HG02623 (cell line): ENCODE results near the gene ARIH2.
"Not testable (repeated sequence)": the region's sequence is repeated elsewhere in the genome, so short reads cannot be mapped to it uniquely, and the experiment has no call there.

Source experiments
- ATAC-seq: cut with Tn5 transposase; IDR thresholded peaks from one replicate; pipeline ENCODE4 v1.9.1; 2021; ENCODE audit warnings: moderate library complexity; ENCODE audit not compliant: unreplicated experiment

The ARIH2 gene

DNA sequence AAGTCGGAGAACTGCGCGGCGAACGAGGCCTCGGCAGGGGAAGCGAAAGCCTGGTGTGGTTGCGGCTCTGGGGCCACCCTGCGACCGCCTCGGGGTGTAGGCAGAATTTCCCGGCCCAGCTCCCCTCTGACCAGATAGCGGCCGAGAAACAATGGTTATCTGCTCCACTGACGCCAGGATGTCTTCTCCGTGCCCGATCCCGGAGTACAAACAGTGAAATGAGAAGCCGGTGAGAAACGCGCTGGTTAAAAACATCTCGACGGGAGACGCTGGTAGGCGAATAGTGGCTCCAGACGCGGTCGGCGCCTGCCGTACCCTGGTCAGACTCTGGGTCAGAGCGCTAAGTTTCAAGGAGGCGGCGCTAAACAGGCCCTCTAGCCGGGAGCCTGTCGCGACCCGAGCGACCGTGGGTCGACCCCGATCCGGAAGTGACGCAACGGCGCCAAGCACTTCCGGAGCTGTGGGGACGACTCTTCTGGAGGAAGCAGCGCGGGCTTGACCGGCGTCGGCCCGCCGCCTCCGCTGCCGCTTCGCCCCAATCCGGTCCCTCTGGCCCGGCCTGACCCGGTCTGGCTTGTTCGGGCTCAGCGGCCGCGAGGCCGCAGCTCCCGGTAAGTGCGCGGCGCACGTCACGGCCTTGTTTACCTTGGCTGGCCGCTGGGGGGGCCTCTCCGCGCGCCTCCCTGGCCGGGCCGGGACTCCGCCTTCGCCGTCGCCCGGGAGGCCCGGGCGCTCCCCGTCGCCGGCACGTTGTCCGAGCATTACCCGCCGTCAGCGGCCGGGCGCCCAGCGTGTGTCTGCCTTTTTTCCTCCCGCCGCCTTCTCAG lies at the start of gene ARIH2:
TSS of gene ARIH2 (plus strand) at position 455 of the 827 bp plus-strand sequence. CDS start 8,717 bp downstream, outside the sequence.
- ATAC-seq, result peak; percentile 79

DNA sequence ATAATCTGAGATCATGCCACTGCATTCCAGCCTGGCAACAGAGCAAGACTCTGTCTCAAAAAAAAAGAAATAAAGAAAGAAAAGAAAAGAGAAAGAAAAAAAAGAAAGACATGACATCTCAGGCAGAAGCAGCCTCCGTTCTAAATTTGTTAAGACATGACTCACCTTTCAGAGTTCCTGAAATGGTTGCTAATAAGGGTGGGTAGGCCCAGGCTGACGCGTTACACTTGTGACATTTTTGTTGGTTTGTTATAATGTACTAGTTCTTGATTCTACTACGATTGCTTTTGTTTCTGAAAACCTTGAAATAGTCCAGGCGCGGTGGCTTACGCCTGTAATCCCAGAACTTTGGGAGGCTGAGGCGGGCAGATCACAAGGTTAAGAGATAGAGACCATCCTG lies 41.0 kb upstream of the ARIH2 start:
- no peak for ATAC-seq

DNA sequence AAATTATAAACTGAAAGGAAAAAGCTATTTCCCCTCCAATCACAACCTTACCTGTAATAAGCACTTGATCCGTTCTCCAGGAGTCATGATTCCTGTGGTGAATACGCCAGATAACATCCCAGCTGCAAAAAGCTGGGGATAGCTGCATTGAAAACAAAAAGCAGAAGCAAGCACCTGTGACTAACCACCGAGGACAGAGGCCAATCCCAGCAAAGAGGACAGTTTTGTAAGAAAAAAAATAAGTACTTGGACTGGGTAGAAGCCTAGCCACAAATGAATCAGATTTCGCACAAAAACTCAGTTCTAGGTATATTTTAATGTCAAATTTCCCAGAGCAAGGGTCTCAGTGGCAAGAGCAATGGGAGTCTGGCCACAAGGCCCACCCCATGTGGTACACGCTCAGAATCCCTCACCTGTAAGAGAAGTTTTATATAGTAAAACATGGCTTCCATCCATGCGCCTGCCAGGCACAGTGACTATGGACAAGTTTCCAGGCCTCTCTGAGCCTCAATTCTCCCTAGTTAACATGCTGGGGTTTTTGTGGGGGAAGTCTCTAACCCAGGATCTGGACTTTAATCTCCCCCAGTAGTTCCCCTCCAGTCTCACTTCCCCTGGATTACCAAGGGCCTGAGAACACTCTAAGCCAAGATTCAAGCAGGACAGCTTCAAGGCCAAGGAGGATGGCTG lies 39.2 kb upstream of the ARIH2 start:
- no peak for ATAC-seq

DNA sequence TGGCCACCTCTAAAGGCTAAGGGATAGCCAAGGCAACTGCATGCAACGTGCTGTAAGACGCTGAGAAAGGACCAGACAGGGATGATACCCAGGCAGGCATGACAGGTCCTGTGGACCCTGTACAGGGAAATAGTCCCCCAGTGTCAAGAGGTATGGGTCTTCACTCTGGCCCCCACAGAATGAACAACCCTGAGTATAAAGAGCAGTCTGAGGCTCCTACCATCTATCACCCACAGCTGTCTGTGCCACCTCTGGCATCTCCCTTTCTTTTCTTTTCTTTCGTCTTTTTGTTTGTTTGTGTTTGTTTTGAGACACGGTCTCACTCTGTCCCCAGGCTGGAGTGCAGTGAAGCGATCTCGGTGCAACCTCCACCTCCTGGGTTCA lies 38.7 kb upstream of the ARIH2 start:
- no peak for ATAC-seq

DNA sequence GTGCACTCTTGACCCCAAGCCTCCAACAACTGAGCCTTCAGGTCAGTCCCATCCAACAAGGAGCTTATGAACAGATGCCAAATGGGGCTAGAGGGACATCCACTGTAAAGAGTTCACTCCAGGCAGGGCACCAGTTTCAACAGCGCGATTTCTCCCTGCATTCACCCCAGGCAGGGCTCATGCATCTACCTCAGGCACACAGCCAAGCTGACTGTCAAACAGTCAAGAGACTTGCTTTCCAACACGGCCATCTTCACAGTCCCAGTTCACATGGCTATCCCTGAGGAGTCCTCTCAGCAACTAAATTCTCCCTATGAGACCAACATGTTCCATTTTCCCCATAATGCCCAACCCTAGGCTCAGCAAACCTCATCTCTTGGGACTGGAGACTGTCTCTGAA lies 37.6 kb upstream of the ARIH2 start:
- ATAC-seq, result no peak

DNA sequence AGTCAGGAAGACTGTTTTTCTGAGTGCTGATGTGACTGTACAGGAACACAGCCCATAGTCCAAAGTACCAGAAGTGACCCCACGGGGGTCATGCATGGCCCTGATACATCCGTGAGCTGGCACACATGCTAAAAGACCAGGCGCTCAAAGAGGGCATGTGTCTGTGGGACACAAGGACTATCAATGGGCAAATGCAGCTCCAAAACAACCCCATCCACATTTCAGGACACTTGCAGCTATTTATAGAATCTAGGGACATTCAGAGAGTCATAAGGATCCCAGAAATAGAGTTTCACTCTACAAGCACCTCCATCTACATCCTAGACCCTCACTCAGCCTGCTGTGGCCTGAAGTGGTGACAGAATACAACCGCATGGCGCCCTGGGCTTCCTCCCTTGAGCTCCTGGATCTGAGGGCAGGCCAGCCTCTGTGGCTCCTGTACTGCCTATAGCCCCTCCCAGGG lies 37.0 kb upstream of the ARIH2 start:
- no peak for ATAC-seq

DNA sequence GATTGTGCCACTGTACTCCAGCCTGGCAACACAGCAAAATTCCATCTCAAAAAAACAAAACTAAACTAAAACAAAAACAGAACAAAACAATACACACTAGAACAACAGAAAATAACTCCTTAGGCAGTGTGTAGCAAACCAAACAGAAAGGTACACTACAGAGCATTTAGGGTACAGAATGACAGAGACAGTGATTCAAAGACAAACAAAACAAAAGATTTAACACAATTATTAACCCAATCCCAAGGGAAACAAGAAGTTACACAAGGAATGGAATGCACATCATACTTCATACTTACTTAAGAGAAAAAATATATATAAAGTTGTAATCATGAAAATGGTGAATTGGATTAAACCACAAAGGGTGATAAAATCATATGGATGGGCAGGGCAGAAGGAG lies 32.9 kb upstream of the ARIH2 start:
- ATAC-seq, result no peak

DNA sequence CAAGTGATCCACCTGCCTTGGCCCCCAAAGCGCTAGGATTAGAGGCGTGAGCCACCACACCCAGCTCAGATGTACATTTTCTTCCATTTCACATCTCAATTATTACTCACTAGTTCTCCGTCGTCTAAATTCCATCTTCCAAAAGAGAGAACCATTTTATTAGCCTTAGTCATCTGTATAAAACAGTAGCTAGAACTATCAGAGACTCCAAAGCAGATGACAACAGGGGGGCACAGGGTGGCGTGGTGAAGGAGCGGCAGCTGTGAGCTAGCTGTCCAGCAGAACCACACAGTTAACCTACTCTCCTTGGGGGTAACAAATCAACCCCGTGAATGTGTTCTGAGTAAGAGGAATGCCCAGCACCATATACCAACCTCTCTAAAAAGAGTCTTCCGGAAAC lies 27.0 kb upstream of the ARIH2 start:
- ATAC-seq, result no peak

DNA sequence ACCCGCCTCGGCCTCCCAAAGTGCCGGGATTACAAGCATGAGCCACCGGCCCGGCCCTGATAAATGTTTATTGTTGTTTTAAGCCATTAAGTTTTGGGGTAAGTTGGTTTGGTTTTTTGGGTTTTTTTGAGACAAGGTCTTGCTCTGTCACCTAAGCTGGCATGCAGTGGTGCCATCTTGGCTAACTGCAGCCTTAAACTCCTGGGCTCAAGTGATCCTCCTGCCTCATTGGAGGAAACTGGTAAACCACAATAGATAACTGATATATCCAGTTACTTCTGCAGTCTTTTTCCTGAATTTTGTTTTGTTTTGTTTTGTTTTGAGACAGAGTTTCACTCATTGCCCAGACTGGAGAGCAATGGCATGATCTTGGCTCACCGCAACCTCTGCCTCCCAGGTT lies 24.1 kb upstream of the ARIH2 start:
- no peak for ATAC-seq

DNA sequence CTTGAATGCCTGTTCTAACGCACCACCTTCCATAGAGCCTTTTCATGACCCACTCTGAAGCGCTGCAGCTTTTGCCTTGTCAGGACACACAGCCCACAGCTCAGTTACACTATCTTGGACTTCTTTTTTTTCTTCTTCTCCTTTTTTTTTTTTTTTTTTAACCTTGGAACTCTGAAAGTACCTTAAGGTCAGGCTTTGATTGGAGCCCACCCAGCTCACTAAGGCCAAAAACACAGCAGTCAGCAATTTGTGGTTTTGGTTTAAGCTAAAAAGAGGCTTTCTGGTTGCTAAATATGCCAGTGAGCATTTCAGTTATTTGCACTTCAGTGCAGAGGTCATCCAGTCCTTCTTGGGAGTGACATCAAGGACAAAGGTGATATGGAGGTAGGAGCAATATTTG lies 21.7 kb upstream of the ARIH2 start:
- ATAC-seq, result no peak

DNA sequence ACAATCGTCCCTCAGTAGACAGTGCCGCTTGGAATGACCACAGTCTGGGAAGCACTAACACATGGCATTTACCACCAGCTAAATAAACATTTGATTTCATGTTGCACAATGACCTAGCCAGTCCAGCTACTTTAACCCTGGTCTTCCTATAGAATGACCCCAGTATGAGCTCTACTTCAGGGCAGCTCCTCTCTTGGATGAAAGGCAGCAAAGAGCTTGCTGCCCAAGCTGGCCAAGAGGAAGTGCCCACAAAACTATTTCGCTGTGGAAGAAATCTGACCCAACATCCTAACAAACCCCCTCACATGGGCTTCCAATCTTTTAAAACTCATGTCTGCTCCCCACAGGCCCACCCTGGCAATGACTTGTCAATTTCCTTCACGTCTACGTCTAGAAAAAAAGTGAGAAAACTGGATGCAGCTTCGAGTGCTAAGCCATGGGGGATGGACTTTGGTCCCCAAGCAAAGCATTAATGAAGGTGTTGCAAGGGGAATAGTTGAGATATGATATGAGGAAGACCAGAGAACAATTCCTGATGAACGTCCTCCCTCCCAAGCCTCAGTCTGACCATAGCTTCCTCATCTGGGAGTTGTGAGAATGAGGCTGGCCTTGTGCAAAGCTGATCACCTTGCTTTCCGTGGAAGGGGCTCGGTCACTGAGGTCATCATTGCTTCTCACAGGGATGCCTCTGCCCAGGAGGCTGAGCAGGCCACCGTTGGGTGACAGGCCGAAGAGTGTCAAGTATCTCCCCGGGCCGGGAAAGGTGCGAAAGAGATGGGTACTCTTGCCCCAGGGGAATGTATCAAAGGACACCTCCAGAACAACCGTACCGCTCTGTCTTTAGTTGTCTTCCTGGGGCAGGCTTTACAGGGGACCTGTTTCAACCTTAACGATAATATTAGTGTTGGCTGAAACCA lies 20.9 kb upstream of the ARIH2 start:
- no peak for ATAC-seq

DNA sequence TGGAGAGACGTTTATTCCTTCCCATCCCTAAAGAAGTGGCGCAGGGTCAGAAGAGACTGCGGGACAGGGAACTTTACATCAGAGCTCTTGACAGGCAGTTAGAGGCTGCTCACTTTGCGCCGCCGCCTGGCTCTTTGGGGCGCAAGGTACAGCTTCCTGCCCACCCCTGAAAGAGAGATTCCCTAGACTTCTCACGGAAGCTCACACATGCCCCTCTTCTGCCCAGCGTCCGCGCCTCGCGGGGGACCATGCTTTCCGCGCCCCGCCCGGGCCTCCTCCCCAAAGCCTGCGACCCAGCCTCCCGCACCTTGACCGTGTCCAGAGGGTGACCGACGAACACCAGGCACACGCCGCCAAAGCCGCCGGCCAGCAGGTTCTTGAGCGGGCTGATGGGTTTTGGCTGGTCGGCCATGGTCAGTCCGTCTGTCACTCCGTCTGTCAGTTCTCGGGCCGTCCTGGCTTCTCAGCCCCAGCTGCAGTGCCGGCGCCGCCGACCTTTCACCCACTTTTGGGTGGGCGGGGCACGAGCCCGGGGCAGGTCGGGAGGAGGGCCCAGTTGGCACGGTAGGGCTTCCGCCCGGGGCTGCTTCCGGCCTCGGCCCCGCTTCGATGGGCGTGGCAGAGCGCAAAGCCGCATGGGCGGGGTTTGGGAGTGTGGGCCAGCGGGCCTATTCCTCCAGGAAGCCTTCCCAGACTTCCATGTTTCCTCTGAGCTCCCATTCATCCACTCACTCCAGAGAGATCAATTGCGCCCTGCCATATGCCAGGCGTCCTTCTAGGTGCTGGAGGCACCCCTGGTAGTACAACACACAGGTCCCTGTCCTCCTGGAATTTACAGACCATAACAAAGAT lies 20.0 kb upstream of the ARIH2 start, which contains the start of gene SLC25A20:
TSS of gene SLC25A20 (minus strand) at position 500 of the 852 bp plus-strand sequence. CDS start at position 412, 88 bp downstream.
- peak; percentile 89 for ATAC-seq

DNA sequence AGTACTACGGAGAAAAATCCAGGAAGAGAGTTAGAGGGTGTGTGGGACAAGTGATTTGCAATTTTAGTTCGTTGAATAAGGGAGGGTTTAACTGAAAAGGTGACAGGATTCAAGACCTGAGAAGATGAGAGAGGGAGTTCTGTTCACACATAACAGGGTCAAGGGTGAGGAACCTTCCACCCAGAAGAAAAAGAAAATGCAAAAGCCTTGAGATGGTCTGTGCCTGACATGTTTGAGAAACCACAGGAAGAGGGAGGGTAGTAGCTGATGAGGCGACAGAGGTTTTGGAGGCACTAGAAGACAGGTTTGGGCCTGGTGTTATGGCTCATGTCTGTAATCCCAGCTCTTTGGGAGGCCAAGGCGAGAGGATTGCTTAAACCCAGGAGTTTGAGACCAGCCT lies 19.4 kb upstream of the ARIH2 start:
- no peak for ATAC-seq

DNA sequence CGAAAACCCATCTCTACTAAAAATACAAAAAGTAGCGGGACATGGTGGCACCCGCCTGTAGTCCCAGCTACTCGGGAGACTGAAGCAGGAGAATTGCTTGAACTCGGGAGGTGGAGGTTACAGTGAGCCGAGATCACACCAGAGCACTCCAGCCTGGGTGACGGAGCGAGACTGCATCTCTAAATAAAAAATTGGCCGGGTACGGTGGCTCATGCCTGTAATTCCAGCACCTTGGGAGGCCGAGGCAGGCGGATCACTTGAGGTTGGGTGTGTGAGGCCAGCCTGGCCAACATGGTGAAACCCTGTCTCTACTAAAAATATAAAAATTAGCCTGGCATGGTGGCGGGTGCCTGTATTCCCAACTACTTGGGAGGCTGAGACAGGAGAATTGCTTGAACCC lies 11.6 kb upstream of the ARIH2 start:
- ATAC-seq, result not testable (repeated sequence)

DNA sequence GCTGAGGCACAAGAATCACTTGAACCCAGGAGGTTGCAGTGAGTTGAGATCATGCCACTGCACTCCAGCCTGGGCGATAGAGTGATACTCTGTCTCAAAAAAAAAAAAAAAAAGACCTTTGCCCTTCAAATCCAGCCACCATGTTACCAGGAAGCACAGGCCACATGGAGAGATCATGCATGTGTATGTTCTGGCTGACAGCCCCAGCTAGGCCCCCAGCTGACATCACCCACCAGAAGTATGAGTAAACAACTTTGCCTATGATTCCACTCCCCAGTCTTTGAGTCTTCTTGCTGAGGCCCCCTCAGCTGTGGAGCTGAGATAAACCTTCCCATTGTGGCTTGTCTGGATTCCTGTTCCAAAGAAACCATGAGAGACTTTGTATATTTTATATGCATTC lies 3.3 kb upstream of the ARIH2 start:
- no peak for ATAC-seq

DNA sequence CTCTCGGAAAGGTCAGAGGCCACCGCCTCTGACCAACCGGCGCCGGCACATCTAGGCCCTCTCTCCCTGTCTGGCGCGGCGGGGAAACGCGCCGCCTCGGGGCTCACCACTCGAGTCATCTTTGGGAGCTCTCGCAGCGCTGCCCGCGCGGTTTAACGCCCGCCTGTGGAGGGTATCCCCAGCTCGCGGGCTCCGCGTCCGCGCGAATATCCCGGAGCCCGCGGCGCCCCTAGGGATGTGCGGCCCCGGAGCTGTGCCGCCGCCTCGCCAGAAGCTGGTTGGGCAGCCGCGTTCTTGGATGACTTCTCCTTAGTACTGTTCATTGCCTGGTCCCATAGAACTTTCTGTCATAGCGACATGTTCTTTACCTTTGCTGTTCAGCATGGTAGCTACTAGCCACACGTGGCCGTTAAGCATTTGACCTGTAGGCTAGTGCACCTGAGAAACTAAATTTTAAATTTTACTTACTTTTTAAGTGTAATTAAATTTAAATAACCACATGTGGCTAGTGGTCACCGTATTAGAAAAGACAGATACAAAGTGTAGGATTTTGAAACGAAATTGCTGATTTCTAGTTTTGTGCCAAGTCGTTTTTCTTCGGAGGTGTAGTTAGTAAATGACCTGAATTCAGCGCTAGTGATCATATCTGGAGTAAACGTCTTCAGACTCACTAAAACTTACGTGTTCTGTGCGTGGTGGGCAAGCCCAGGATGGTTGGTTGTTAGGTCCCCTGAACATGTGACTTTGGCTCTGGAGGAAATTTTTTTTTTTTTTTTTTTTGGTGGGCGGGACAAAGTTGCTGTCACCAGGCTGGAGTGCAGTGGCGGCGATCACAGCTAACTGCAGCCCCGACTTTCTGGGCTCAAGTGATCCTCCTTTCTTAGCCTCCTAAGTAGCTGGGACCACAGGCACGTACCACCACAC lies 835 bp downstream of the ARIH2 start:
- peak; percentile 11 for ATAC-seq

DNA sequence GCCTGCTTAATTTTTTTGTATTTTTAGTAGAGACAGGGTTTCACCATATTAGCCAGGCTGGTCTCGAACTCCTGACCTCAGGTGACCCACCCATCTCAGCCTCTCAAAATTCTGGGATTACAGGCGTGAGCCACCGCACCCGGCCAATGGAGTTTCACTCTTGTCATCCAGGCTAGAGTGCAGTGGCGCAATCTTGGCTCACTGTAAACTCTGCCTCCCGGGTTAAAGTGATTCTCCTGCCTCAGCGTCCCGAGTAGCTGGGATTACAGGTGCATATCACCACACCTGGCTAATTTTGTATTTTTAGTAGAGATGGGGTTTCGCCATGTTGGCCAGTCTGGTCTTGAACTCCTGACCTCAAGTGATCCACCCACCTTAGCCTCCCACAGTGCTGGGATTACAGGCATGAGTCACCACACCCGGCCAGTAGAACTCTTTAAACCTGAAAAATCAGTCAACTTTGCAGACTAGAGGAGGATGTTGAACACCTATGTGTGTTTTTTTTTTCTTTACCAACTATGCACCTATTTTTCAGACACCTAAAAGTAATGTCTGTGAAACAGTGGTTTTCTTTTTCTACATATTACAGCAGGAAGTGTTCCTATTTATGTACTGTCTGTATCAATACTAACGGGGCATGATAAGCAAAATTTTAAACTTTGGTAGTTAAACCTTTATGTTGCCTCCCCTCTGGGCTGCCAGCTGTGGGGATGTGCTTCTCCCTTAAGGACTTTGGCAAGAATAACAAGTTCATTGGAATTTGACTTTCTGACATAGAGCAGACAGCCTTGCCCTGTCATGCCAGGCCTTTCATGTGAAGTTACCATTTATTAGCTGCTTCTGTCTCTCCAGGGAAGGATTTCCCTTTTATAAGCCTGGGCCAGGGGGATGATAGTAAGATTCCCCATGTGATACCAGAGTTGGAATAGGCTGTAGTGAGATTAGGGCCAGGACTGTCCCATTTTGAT lies 8.1 kb downstream of the ARIH2 start:
- no peak for ATAC-seq

DNA sequence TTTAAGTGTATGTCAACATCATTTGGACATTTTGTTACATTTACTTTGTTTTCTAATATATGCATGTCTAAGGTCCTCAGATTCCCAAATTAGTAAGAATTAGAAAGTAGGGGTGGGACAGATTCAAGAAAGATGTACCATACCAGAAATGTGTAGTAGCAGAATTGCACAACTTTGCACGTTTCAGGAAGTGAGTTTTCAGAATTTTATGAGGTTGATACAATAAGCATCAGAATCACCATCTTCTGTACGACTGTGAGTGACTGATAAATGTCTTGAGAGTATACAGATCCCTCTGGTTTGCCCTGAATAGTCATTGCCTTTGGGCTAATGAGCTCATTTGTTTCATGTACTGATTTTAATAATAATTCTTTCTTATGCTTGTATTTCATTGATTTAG lies 9.3 kb downstream of the ARIH2 start:
- ATAC-seq, result no peak
